BE2C (cell line): ENCODE measurements around the gene HIP1.
"Not testable (repeated sequence)": the region's sequence is repeated elsewhere in the genome, so short reads cannot be mapped to it uniquely, and the experiment has no call there.

Source experiments
- DNase-seq: peaks from one replicate; pipeline ENCODE4 v3.0.0-alpha.2; 2020
- H3K27me3 ChIP-seq: fragments of 250-450 bp; sonication (Bioruptor Pico); 2 replicates; pipeline ENCODE4 v1.5.1; 2020; ENCODE audit warnings: mild to moderate bottlenecking
- H3K36me3 ChIP-seq: fragments of 250-450 bp; sonication (Bioruptor Pico); 2 replicates; pipeline ENCODE4 v1.5.1; 2020; ENCODE audit warnings: mild to moderate bottlenecking
- H3K4me1 ChIP-seq: fragments of 250-450 bp; sonication (Bioruptor Pico); 2 replicates; pipeline ENCODE4 v1.5.1; 2020
- H3K4me3 ChIP-seq: 2 replicates; pipeline ENCODE4 v1.5.1; 2011; ENCODE audit warnings: low read depth, low read length
- H3K9me3 ChIP-seq: fragments of 250-450 bp; sonication (Bioruptor Pico); 2 replicates; pipeline ENCODE4 v1.5.1; 2020
- TF ChIP-seq, protein P1 (sequence below): IDR thresholded peaks from 2 replicates; pipeline ENCODE4 v1.5.1; 2012; ENCODE audit warnings: mild to moderate bottlenecking, low read depth, low read length

The HIP1 gene

DNA sequence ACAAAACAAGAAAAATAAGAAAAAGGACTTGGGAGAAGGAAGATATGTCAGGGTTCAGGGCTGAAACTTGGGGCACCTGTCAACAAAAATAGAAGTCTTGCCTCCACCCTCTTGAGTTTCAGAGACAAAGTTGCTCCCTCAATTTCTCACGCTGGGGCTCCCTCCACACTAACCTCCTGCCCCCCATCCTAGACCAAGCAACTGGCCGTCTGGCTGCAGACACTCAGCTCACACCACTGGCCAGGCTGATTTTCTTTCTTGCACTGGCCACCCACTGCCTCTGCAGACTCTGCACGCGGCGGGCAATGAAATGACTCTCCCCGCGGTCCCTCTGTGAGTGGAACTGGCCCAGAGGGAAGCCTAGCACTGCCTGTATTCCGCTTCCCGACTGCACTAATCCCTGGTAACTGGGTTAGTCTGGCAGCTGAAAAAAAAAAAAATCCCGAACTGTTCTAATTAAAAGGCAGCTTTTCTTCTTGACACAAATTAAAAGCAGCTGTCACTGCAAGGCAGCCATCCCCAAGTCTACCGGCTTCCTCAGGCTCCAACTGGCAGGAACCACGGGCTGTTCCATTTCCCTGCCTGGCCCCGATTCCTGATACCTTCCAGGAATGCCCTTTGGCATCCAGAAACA is 163.1 kb downstream of the HIP1 start:
- Histone ChIP-seq H3K36me3 (no peaks in the 10 kb centered on the region), H3K4me3 (no peak overlapping the region), H3K9me3 (no peaks in the 10 kb centered on the region), H3K27me3 (no peaks in the 10 kb centered on the region), H3K4me1 (peaks cover 3% of the 10 kb centered on the region; the same call in 1 of the 2 replicates)
- peak; percentile 63 for DNase-seq
- TF ChIP-seq, protein P1, sequence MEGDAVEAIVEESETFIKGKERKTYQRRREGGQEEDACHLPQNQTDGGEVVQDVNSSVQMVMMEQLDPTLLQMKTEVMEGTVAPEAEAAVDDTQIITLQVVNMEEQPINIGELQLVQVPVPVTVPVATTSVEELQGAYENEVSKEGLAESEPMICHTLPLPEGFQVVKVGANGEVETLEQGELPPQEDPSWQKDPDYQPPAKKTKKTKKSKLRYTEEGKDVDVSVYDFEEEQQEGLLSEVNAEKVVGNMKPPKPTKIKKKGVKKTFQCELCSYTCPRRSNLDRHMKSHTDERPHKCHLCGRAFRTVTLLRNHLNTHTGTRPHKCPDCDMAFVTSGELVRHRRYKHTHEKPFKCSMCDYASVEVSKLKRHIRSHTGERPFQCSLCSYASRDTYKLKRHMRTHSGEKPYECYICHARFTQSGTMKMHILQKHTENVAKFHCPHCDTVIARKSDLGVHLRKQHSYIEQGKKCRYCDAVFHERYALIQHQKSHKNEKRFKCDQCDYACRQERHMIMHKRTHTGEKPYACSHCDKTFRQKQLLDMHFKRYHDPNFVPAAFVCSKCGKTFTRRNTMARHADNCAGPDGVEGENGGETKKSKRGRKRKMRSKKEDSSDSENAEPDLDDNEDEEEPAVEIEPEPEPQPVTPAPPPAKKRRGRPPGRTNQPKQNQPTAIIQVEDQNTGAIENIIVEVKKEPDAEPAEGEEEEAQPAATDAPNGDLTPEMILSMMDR = no peak

- peaks cover 3% of the 10 kb centered on the region; the same call in 1 of the 2 replicates for H3K4me1 ChIP-seq
Observed at GRCh38 chr7:75573477-75574019, 165.2 kb downstream of the HIP1 start.

GRCh38 chr7:75572814-75573213 is 165.9 kb downstream of the HIP1 start:
- Histone ChIP-seq H3K36me3 (no peaks in the 10 kb centered on the region; the same call in 1 of the 2 replicates), H3K9me3 (no peaks in the 10 kb centered on the region), H3K4me1 (peaks cover 3% of the 10 kb centered on the region; the same call in 1 of the 2 replicates), H3K27me3 (no peaks in the 10 kb centered on the region), H3K4me3 (no peak overlapping the region)
- no peak for DNase-seq
- TF ChIP-seq, protein P1 = no peak

More at GRCh38 chr7:75573477-75574019, 165.2 kb downstream of the HIP1 start:
- Histone ChIP-seq H3K27me3 (no peaks in the 10 kb centered on the region), H3K36me3 (no peaks in the 10 kb centered on the region), H3K9me3 (no peaks in the 10 kb centered on the region), H3K4me3 (no peak overlapping the region)
- TF ChIP-seq, protein P1 = no peak
- DNase-seq = no peak

GRCh38 chr7:75572396-75572795 is 166.3 kb downstream of the HIP1 start:
- no peak for DNase-seq
- H3K36me3 ChIP-seq = no peaks in the 10 kb centered on the region; the same call in 1 of the 2 replicates
- H3K4me3 ChIP-seq = no peak overlapping the region
- no peaks in the 10 kb centered on the region for H3K9me3 ChIP-seq
- TF ChIP-seq, protein P1 = no peak
- no peaks in the 10 kb centered on the region for H3K27me3 ChIP-seq
- peaks cover 3% of the 10 kb centered on the region; the same call in 1 of the 2 replicates for H3K4me1 ChIP-seq

DNA sequence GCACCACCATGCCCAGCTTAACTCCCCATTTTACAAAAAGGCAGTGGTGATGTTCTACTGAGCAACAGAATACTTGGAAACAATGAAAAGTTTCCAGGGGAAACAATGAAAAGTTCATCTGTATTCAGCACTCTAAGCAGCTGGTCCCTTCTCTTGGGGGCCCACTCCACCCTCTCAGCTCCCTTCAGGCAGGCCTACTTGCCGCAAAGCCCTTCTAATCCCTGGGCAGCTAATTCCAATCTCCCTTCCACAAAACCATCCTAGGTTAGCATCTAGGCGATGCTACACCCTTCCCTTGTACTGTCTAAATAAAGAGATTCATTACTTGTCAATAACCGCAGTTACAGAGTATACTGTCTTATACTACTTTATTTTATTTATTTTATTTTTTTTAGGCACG is 167.5 kb downstream of the HIP1 start:
- DNase-seq = no peak
- no peaks in the 10 kb centered on the region for H3K9me3 ChIP-seq
- TF ChIP-seq, protein P1 = no peak
- H3K36me3 ChIP-seq = no peaks in the 10 kb centered on the region; the same call in 1 of the 2 replicates
- no peaks in the 10 kb centered on the region for H3K27me3 ChIP-seq
- peaks cover 3% of the 10 kb centered on the region; the same call in 1 of the 2 replicates for H3K4me1 ChIP-seq
- no peak overlapping the region for H3K4me3 ChIP-seq

DNA sequence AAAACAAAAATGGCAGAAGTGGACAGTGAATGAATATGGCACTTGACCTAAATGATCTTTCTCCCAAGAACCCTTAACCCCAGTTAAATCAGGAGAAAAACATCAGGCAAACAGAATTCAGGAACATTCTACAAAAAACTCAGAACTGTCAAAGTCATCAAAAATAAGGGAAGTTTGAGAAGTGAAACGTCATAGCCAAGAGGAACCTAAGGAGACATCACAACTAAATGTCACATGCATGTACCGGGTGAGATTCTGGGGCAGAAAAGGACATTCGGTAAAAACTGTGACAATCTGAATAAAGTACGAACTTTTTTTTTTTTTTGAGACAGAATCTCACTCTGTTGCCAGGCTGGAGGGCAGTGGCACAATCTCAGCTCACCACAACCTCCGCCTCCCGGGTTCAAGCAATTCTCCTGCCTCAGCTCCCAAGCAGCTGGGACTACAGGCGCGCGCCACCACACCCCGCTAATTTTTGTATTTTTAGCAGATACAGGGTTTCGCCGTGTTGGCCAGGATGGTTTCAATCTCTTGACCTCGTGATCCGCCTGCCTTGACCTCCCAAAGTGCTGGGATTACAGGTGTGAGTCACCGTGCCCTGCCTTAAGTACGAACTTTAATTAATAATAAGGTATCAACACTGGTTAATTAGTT is 169.0 kb downstream of the HIP1 start:
- H3K27me3 ChIP-seq, H3K4me1 ChIP-seq, H3K4me3 ChIP-seq, H3K9me3 ChIP-seq, DNase-seq, H3K36me3 ChIP-seq: not testable (repeated sequence)
